Fibroblast of skin of scalp (primary cell): ENCODE data around the gene PEX11B. TPM values are rescaled to one million over a fixed set of nuclear protein-coding genes. Genes with fewer than 3 reads are reported as not detected.

Experiments used
- DNase-seq: peaks from one replicate; pipeline ENCODE4 v3.0.0-alpha.2; 2013
- polyA plus RNA-seq, 2 experiments: library from polyadenylated mRNA; unstranded; fragments of 120-200 nt; gene quantifications; one replicate each; pipeline ENCODE4 v1.2.1, GENCODE V29; 2013; ENCODE audit not compliant: insufficient read length in 2 of 2

PEX11B gene, protein sequence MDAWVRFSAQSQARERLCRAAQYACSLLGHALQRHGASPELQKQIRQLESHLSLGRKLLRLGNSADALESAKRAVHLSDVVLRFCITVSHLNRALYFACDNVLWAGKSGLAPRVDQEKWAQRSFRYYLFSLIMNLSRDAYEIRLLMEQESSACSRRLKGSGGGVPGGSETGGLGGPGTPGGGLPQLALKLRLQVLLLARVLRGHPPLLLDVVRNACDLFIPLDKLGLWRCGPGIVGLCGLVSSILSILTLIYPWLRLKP
- polyA plus RNA-seq (2013, experiment 1 of 2; ENCODE audit: insufficient read length): 24.1 TPM
- 32.9 TPM for polyA plus RNA-seq (2013, experiment 2 of 2; ENCODE audit: insufficient read length)

DNA sequence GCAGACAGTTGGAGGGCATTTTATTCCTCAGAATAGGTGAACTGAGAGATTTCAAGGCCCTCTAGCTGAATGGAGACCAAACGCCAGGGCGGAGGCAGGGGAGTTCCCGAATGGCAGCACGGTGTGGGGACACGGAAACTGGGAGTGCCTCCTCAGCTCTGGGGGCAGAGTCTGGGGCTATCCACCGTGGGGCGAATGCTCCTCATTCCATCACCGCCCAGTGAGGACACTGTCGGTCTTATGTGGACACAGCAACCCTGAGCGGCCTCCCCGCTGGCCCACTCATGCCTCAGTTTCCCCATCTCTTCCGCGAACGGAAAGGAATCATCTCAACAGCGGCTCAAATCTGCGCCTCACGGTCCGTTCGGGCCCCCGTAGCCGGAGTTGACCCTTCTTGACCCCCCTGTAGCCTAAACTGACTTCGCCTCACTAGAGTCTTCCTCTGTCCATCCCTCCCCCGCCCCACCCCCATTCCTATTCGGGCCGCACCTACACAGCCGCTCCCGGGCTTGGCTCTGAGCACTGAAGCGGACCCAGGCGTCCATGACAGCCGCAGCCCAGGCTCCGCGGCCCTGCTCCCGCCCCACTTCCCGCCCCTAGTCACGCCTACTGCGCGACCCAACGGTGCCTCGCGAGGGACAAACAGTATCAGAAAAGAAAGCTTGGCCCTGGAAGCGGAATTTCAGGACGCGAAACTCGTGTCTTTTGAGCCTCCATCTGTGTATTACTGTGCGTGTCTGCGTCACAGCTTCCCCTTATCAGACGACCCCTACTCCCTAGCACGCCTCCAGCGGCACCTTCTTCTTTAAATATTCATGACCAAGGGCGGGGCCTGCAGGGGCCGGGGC is at the start of gene PEX11B:
PEX11B (minus strand) TSS at position 574 of the 848 bp plus-strand sequence; CDS start at position 545, 29 bp downstream.
- DNase-seq: peak; percentile 86

DNA sequence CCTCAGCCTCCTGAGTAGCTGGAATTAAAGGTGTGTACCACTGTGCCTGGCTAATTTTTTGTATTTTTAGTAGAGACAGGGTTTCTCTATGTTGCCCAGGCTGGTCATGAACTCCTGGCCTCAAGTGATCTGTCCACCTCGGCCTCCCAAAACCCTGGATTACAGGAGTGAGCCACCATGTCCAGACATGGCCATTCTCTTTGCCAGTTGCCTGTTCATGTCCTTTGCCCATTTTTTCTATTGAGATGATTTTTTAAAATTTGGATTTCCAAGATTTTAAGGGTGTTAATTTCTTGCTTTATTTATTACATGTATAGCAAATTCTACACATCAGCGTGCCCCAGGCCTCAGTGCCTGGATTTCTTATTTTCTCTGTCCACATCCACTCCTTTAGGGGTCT is 48.8 kb upstream of the PEX11B start:
- DNase-seq: no peak

DNA sequence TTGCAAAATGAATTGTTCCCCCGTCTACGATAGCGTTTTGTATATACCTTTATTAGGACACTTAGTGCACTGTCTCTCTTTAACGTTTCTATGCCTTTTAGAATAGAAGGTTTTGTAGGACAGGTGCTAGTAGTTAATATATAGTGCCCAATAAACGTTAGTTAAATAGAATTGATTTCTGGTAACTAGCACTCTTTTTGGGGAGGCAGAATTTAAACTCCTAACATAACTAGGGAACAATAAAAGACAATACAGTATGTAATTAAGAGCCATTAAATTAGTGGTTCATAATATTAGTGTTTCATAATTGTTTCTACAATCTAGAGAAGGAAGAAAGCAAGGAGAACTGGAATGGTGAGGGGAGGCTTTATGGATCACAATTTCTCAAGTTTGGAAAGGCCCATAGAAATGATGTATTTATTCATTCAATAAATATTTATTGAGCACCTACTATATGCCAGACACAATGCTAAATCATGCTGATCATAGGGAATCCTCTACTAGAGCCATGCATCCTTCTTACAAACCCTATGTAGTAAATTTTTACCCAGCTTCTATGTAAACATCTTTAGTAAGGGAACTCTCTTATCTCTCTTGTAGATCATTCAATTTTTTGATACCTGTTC is 46.7 kb upstream of the PEX11B start:
- no peak for DNase-seq

GRCh38 chr1:145964328-145965118 is 46.0 kb upstream of the PEX11B start, which contains the start of the genes ANKRD34A and POLR3GL:
Gene ANKRD34A (minus strand): TSS chr1:145964575. CDS start chr1:145961759, 2,816 bp downstream.
Gene POLR3GL (plus strand): TSS chr1:145964690. CDS start chr1:145974866, 10,176 bp downstream.
- peak; percentile 92 for DNase-seq

- peak; percentile 80 for DNase-seq
Measured at GRCh38 chr1:145963265-145964019, 44.9 kb upstream of the PEX11B start.

DNA sequence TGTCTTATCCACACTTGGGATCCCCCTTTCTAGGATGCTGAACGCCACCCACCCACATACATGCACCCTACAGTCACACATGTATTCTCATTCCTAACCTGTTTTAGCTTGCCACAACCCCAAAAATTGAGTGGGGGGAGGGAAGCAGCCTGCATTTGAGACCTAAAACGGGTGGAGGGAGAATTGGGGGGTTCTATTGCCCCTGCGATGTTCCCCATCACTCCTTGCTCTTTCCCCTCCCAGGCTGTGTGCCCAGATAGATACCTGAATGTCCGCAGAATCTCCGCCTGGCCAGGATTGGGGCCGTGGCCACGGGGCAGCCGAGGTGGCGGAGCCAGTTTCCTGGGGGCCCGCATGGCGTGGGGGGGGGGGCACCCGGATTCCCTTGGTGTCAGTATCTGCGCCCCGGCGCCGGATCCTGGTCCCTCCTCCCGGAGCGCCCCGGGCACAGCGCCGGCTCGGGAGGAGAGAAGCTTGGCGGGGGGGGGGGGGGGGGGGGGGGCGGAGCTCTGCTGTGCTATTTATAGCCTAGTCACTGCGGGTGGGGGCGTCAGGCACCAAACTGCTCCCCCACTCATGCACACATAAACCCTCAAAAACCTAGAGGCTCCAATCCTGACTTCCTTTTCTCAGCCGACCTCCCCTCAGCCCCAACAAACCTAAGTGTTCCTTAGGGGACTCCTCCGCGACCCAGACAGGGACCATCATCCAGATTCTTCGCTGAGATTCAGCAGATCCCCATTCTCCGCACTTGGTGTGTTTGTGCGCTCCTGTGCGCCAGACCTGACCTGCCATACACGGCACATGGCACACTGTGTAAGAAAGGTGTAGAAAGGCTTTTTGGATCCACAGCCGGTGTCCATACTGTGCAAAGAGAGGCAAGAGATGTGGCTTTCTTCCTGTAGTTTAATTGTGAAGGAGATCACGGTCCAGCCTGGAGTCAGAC is 43.9 kb upstream of the PEX11B start:
- DNase-seq: peak; percentile 50

DNA sequence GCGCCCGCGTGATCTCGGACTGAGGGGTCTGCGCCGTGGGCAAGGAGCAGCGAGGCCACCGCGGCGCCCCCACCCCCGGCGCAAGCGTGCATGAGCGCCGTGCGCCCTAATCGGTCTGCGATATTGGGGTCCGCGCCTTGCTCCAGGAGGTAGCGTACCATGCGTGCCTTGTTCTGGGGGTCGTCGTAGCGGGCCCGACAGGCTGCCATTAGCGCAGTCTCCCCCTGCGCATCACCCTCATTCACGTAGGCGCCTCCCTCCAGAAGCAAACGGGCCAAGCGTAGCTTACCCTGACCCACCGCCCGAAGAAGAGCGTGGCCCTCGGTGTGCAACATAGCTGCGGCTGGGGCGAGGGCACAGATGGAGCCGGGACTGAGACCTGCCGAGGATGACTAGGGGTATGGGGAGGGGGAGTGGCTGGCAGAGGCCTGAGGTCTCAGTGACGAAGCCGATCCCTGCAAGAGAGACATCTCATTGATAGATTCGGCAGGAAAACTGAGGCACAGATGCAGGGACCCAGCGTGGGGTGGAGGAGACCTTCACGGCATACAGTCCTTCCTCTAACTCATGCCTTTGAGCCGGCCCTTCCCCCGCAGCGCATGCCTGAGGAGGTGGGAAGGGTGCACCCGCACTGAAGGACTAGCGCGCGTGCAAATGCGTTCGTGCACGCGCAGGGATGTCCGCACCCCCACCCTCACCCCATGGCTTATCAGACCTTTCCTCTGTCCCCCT is 43.1 kb upstream of the PEX11B start:
- DNase-seq: no peak

GRCh38 chr1:145961109-145961424 is 42.5 kb upstream of the PEX11B start:
- no peak for DNase-seq

GRCh38 chr1:145960468-145961108 is 42.1 kb upstream of the PEX11B start:
- peak; percentile 60 for DNase-seq

DNA sequence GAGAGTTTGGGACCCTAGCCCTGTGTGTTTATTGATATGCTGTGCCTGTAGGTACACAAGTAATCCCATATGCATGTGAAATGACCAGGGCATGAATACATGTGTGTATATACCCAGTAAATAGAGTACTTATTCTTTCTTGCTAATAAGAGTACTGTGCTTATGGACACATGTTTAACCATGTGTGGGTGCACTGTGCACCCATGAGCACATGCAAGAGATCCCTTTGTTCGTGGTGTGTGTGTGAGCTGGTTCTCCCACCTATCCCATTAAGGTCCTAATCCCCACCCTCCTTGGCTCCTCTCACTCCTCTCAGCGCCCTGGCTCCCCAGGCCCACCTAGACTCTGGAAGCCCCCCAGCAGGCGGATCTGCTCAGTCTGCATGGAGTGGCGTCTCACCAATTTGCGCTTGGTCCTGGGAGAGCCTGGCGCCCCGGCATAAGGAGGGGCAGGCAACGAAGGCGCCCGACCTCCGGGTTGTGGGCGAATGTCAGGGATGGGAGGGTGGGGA is 41.5 kb upstream of the PEX11B start:
- no peak for DNase-seq

DNA sequence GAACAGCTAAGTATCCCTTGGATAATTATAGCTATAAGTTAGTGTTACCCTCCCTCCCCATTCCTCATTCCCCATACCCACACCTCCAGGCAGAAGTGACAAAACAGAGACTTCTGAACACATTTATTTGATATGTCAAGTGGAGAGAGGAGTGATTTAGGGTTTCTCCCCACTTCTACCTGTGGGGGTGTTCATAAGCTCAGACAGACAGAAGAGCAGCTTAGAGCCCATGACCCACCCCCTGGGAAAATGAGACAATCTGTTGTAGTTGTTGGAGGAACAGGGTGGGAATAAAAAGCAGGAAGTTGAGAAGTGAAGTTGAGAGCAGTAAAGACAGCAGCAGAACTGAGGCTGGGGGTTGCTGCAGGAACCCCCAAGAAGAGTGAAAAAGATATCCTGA is 40.8 kb upstream of the PEX11B start:
- no peak for DNase-seq

- DNase-seq: no peak
Measured at GRCh38 chr1:145958734-145959133, 40.2 kb upstream of the PEX11B start.

GRCh38 chr1:145957443-145958319 is 39.2 kb upstream of the PEX11B start, which contains the start of gene LIX1L:
Gene LIX1L (minus strand): TSS chr1:145958017. CDS start chr1:145957927, 90 bp downstream.
- DNase-seq: peak; percentile 98

GRCh38 chr1:145956781-145957442 is 38.4 kb upstream of the PEX11B start:
- peak; percentile 39 for DNase-seq

- DNase-seq: no peak
Measured at GRCh38 chr1:145956361-145956760, 37.8 kb upstream of the PEX11B start.

GRCh38 chr1:145955436-145955835 is 36.9 kb upstream of the PEX11B start:
- no peak for DNase-seq

DNA sequence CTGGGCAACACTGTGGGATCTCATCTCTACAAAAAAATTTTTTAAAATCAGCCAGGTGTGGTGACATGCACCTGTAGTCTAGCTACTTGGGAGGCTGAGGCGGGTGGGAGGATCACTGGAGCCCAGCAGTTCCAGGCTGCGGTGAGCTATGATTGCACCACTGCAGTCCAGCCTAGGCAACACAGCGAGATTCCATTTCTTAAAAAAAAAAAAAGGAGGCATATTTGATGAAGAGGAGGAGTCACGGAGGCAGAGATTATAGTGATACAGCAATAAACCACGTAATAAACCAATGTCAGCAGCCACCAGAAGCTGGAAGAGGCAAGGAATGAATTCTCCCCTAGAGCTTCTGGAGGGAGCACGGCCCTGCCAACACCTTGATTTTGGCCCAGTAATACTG is 35.3 kb upstream of the PEX11B start:
- no peak for DNase-seq
